SU-DHL-6 (cell line): Measurements from ENCODE around the gene CSF2RB.

Experiments used
- EZH2phosphoT487 ChIP-seq: fragments of 200-600 bp; sonication (generic), shearing (Covaris generic); conservative IDR thresholded peaks from 2 replicates; pipeline ENCODE4 v1.6.1; 2018; ENCODE audit warnings: mild to moderate bottlenecking, antibody characterized with exemption, low read length, moderate library complexity, mixed read lengths
- TF ChIP-seq, protein P1 (sequence below): fragments of 200-600 bp; sonication (generic); IDR thresholded peaks from one replicate; pipeline ENCODE4 v1.5.1; 2017; ENCODE audit warnings: antibody characterized with exemption, mild to moderate bottlenecking, low read length, moderate library complexity; ENCODE audit not compliant: insufficient read depth, poor library complexity, severe bottlenecking

DNA sequence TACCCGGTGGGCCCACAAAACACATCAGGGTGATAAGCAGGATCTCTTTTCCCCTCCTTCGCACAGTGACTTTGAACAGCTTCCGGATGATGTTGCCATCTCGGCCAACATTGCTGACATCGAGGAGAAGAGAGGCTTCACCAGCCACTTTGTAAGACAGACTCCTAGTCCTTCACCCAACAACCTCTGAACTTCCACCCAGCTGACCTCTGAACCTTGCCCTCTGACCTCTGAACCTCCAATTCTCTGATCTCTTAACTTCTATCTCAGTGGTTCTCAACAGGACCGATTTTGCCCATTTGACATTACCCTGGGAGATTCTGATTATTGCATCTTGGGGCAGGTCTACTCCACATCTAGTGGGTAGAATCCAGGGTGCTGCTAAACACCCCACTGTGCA lies 49.4 kb upstream of the CSF2RB start:
- TF ChIP-seq, protein P1, sequence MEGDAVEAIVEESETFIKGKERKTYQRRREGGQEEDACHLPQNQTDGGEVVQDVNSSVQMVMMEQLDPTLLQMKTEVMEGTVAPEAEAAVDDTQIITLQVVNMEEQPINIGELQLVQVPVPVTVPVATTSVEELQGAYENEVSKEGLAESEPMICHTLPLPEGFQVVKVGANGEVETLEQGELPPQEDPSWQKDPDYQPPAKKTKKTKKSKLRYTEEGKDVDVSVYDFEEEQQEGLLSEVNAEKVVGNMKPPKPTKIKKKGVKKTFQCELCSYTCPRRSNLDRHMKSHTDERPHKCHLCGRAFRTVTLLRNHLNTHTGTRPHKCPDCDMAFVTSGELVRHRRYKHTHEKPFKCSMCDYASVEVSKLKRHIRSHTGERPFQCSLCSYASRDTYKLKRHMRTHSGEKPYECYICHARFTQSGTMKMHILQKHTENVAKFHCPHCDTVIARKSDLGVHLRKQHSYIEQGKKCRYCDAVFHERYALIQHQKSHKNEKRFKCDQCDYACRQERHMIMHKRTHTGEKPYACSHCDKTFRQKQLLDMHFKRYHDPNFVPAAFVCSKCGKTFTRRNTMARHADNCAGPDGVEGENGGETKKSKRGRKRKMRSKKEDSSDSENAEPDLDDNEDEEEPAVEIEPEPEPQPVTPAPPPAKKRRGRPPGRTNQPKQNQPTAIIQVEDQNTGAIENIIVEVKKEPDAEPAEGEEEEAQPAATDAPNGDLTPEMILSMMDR = no peak
- TF ChIP-seq EZH2phosphoT487 = no peak
